Psoas muscle (tissue), 8 donors: ENCODE measurements around the gene SRGAP3. TPM values are rescaled to one million over a fixed set of nuclear protein-coding genes. Genes with fewer than 3 reads are reported as not detected.

ENCODE experiments used
- ATAC-seq, 4 donors: fragments of 200-7000 bp; cut with Tn5 transposase; one replicate each; pipeline ENCODE4 v1.9.1; 2020; ENCODE audit warnings: moderate library complexity in 3 of 4, mild to moderate bottlenecking in 2 of 4
- DNase-seq, 2 donors: peaks; one replicate each; pipeline ENCODE4 v3.0.0-alpha.2; 2020
- H3K27ac ChIP-seq: fragments of 200-600 bp; one replicate; pipeline ENCODE4 v1.8.0; 2022
- H3K27me3 ChIP-seq, 3 donors: fragments of 200-600 bp in 1 of 3; one replicate each; pipeline versions ENCODE4 v1.6.1 to v1.8.0; 2013 to 2022; ENCODE audit warnings: low read length in 2 of 3, mild to moderate bottlenecking in 2 of 3, moderate library complexity in 1 of 3; ENCODE audit not compliant: insufficient read depth in 3 of 3
- H3K36me3 ChIP-seq, 2 donors: fragments of 200-600 bp in 1 of 2; one replicate each; pipeline versions ENCODE4 v1.6.1 to v1.8.0; 2013 to 2022; ENCODE audit warnings: low read depth in 1 of 2, mild to moderate bottlenecking in 1 of 2, moderate library complexity in 1 of 2; ENCODE audit not compliant: insufficient read depth in 1 of 2
- H3K4me1 ChIP-seq: fragments of 200-600 bp; one replicate; pipeline ENCODE4 v1.8.0; 2022
- H3K4me3 ChIP-seq: fragments of 200-600 bp; one replicate; pipeline ENCODE4 v1.8.0; 2022; ENCODE audit warnings: mild to moderate bottlenecking
- H3K9me3 ChIP-seq: fragments of 200-600 bp; one replicate; pipeline ENCODE4 v1.8.0; 2022
- CTCF ChIP-seq: fragments of 200-600 bp; IDR thresholded peaks from one replicate; pipeline ENCODE4 v1.8.0; 2022; ENCODE audit warnings: antibody characterized with exemption
- WGBS, 3 donors: extraction: QIAGEN DNeasy Blood & Tissue Kit; methylation state at CpG; one replicate each; pipeline versions ENCODE4 v1.1.6 to v1.1.7; 2013; 5-methylcytosine and 5-hydroxymethylcytosine counted together
- intact Hi-C, 2 donors: fragments of 100-400 bp; cut with DNase I; formaldehyde crosslinking; loops; one replicate each; pipeline versions ENCODE4 v1.11.0 to v1.14.2; 2022
- polyA plus RNA-seq, 3 donors: library from polyadenylated mRNA; stranded (reverse); fragments of 200-250 nt; gene quantifications; one replicate each; pipeline ENCODE4 v1.2.3, GENCODE V29; 2013
- total RNA-seq, 4 donors: library from RNA; stranded (reverse); fragmentation: NEBNext Ultra II Directional in 2 of 4; extraction: Animal tissue kit (Norgen Biotek cat#: 25700) in 2 of 4; gene quantifications; one replicate each; pipeline versions ENCODE4 v1.2.1 to v1.2.4, GENCODE V29; 2021 to 2023
- donor health status: healthy with polysubstance abuse.
- donor health status: DM: no; HTN: no; CAD: no; lungs with moderate emphysema.
- donor health status: Bipolar disorder and iron deficiency.
- donor health status: healthy.
- donor health status: DM: yes; HTN: yes; CAD: no.
- donor health status: DM: no; HTN: no; CAD: no.
- donor health status: DM: no; HTN: no; CAD: no.
- donor health status: DM: yes; HTN: yes; CAD: no.

Gene SRGAP3
- total and polyA plus RNA-seq, 7 donors: 0.77 to 7.6 (median 1.9) TPM

GRCh38 chr3:8962226-8962861, 287.1 kb downstream of the SRGAP3 start:
- peaks cover 0 to 12% of the 10 kb centered on the region in 2 donors for H3K36me3 ChIP-seq
- ATAC-seq (no peak), DNase-seq (no peak)
- no peak for TF ChIP-seq CTCF
- intact Hi-C loops: loop anchor here in 1 of 2 donors (10.0 kb wide), 1 partner anchor 298 kb away; no protein-coding TSS in a partner anchor
- H3K27me3 ChIP-seq: no peaks in the 10 kb centered on the region
- H3K27ac ChIP-seq: no peak overlapping the region
- H3K4me1 ChIP-seq: peaks cover 11% of the 10 kb centered on the region
- 28 to 32% (median 29%) methylated on average over 6 of the region's 6 CpGs for WGBS, 3 donors
- H3K9me3 ChIP-seq: no peaks in the 10 kb centered on the region
- H3K4me3 ChIP-seq: peak overlapping the region; percentile 81

GRCh38 chr3:8959668-8960067, 289.8 kb downstream of the SRGAP3 start:
- Histone ChIP-seq H3K36me3 (peaks cover 0 to 20% of the 10 kb centered on the region in 2 donors), H3K4me1 (peaks cover 11% of the 10 kb centered on the region), H3K27ac (no peak overlapping the region), H3K27me3 (no peaks in the 10 kb centered on the region), H3K9me3 (no peaks in the 10 kb centered on the region), H3K4me3 (no peak overlapping the region)
- no peak for TF ChIP-seq CTCF
- DNase-seq: no peak
- WGBS, 3 donors: 85 to 93% (median 86%) methylated on average over 8 of the region's 8 CpGs
- no peak for ATAC-seq
- intact Hi-C loops: loop anchor here in 1 of 2 donors (10.0 kb wide), 1 partner anchor 295 kb away; no protein-coding TSS in a partner anchor

- no peak overlapping the region for H3K27ac ChIP-seq
- H3K27me3 ChIP-seq: no peaks in the 10 kb centered on the region
- WGBS, 3 donors: 89 to 93% (median 90%) methylated on average over 4 of the region's 4 CpGs
- H3K4me3 ChIP-seq: no peak overlapping the region
- peaks cover 0 to 16% of the 10 kb centered on the region in 2 donors for H3K36me3 ChIP-seq
- no peak for DNase-seq
- no peak for ATAC-seq
- TF ChIP-seq CTCF: no peak
- no peaks in the 10 kb centered on the region for H3K9me3 ChIP-seq
- no peaks in the 10 kb centered on the region for H3K4me1 ChIP-seq
- intact Hi-C loops: no loop called here
Observed at GRCh38 chr3:8954938-8955763, 294.3 kb downstream of the SRGAP3 start.

- no peak for ATAC-seq
- no peak for DNase-seq
- Histone ChIP-seq H3K4me1 (no peaks in the 10 kb centered on the region), H3K9me3 (no peaks in the 10 kb centered on the region), H3K4me3 (no peak overlapping the region), H3K27me3 (no peaks in the 10 kb centered on the region), H3K36me3 (peaks cover 0 to 16% of the 10 kb centered on the region in 2 donors), H3K27ac (no peak overlapping the region)
- intact Hi-C loops: no loop called here
- TF ChIP-seq CTCF: no peak
Observed at GRCh38 chr3:8953313-8953712, 296.1 kb downstream of the SRGAP3 start.
